GM12891 (cell line): ENCODE measurements around the gene SPAAR.

Experiments
- POLR2A ChIP-seq: IDR thresholded peaks from 2 replicates; pipeline ENCODE4 v1.6.1; 2011; ENCODE audit warnings: low read depth, low read length, control low read depth
- POLR2AphosphoS5 ChIP-seq: IDR thresholded peaks from 2 replicates; pipeline ENCODE4 v1.6.1; 2011; ENCODE audit warnings: low read depth, low read length, control low read depth

GRCh38 chr9:35882263-35882848 lies 26.9 kb upstream of the SPAAR start:
- no peak for TF ChIP-seq POLR2AphosphoS5
- no peak for TF ChIP-seq POLR2A
